Natural killer cell (primary cell): Measurements from ENCODE around the gene GALNT7. TPM values are rescaled to one million over a fixed set of nuclear protein-coding genes. Genes with fewer than 3 reads are reported as not detected.
A peak's percentile ranks its signal among the peaks of the same experiment; 100 is the strongest.

ENCODE experiments used
- ATAC-seq, 3 donors: fragments of 150-1000 bp in 2 of 3; fragments of 200-7000 bp in 1 of 3; cut with Tn5 transposase; 1 replicate in 1 of 3; 2 replicates in 2 of 3; pipeline ENCODE4 v1.10.0; 2021; ENCODE audit warnings: mild to moderate bottlenecking in 2 of 3, moderate library complexity in 2 of 3
- DNase-seq, 2 donors: peaks; one replicate each; pipeline versions ENCODE4 v3.0.0 to v3.0.0-alpha.2; 2013 to 2021; ENCODE audit warnings: mixed read lengths in 1 of 2
- H3K27ac ChIP-seq: one replicate; pipeline ENCODE4 v1.5.1; 2013; ENCODE audit warnings: mild to moderate bottlenecking, low read length
- H3K27me3 ChIP-seq: one replicate; pipeline ENCODE4 v1.6.1; 2013; ENCODE audit warnings: low read length; ENCODE audit not compliant: control insufficient read depth, insufficient read depth
- H3K36me3 ChIP-seq: one replicate; pipeline ENCODE4 v1.6.1; 2013; ENCODE audit warnings: low read length; ENCODE audit not compliant: control insufficient read depth, insufficient read depth
- H3K4me1 ChIP-seq: one replicate; pipeline ENCODE4 v1.6.1; 2013; ENCODE audit warnings: low read length; ENCODE audit not compliant: control insufficient read depth, insufficient read depth
- H3K4me3 ChIP-seq: one replicate; pipeline ENCODE4 v1.5.1; 2013; ENCODE audit warnings: low read length
- H3K9me3 ChIP-seq: one replicate; pipeline ENCODE4 v1.6.1; 2013; ENCODE audit warnings: low read length; ENCODE audit not compliant: control insufficient read depth, insufficient read depth
- H3K27ac Mint-ChIP-seq, 2 donors: one replicate each; pipeline ENCODE4 v1.8.0; 2022; ENCODE audit warnings: mild to moderate bottlenecking in 2 of 2, mixed read lengths in 2 of 2, moderate library complexity in 1 of 2
- H3K27me3 Mint-ChIP-seq, 2 donors: one replicate each; pipeline ENCODE4 v1.8.0; 2022; ENCODE audit warnings: low read depth in 2 of 2, mixed read lengths in 2 of 2
- H3K36me3 Mint-ChIP-seq: one replicate; pipeline ENCODE4 v1.8.0; 2022; ENCODE audit warnings: mixed read lengths
- H3K4me1 Mint-ChIP-seq, 2 donors: one replicate each; pipeline ENCODE4 v1.8.0; 2022; ENCODE audit warnings: mixed read lengths in 2 of 2
- H3K4me3 Mint-ChIP-seq: one replicate; pipeline ENCODE4 v1.8.0; 2022; ENCODE audit warnings: mild to moderate bottlenecking, moderate library complexity, mixed read lengths
- H3K9me3 Mint-ChIP-seq, 2 donors: one replicate each; pipeline ENCODE4 v1.8.0; 2022; ENCODE audit warnings: mixed read lengths in 2 of 2
- WGBS: methylation state at CpG from one replicate; pipeline ENCODE4 v1.1.7; 2013; ENCODE audit warnings: missing lambda C conversion rate; ENCODE audit not compliant: insufficient coverage; 5-methylcytosine and 5-hydroxymethylcytosine counted together
- intact Hi-C: fragments of 100-400 bp; cut with micrococcal nuclease; formaldehyde crosslinking; loops from one replicate; pipeline ENCODE4 v1.14.2; 2022
- total RNA-seq, 4 donors: library from RNA; stranded (reverse); fragments of 120-200 nt in 1 of 4; gene quantifications; one replicate each; pipeline versions ENCODE4 v1.2.3 to v1.2.4, GENCODE V29; 2013 to 2022
- TF ChIP-seq, protein P1 (sequence below): fragments of 200-600 bp; IDR thresholded peaks from one replicate; pipeline ENCODE4 v1.8.0; 2022; ENCODE audit warnings: antibody characterized with exemption

GALNT7 gene
- total RNA-seq, 3 donors from 2014 or later (not counting 1 experiment from before 2014, with no cell fraction given), result 10.9 to 20.8 (median 15.6) TPM

DNA sequence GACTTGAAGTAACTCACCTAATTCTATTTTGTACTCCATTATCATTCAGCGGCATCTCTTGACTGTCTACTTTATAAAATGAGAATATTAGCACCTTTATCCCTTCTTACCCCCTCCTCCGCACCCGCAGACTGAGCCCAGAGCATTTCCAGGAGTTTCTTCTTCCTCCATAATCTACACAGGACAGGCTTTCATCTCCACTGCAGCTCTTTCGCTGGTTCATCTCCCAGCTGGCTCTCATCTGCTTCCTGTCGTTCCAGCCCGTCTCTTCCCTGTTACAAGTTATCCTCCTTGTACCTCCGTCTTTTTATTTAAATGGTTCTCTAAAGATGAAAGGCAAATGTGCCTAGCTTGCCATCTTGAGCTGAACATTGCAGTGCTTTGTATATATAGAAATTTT lies 39.8 kb downstream of the GALNT7 start:
- Mint-ChIP-seq H3K4me1 (peaks cover 22 to 32% of the 10 kb centered on the region in 2 donors), H3K4me3 (no peak overlapping the region), H3K27ac (no peak overlapping the region), H3K36me3 (peaks cover 10% of the 10 kb centered on the region), H3K9me3 (peaks cover 2 to 6% of the 10 kb centered on the region in 2 donors), H3K27me3 (no peaks in the 10 kb centered on the region)
- DNase-seq (no peak), ATAC-seq (no peak)
- intact Hi-C loops, result no loop called here
- 97% methylated on average over 7 of the region's 7 CpGs for WGBS
- Histone ChIP-seq H3K4me1 (no peaks in the 10 kb centered on the region), H3K27me3 (no peaks in the 10 kb centered on the region), H3K36me3 (no peaks in the 10 kb centered on the region), H3K4me3 (no peak overlapping the region), H3K9me3 (no peaks in the 10 kb centered on the region), H3K27ac (no peak overlapping the region)
- TF ChIP-seq, protein P1, sequence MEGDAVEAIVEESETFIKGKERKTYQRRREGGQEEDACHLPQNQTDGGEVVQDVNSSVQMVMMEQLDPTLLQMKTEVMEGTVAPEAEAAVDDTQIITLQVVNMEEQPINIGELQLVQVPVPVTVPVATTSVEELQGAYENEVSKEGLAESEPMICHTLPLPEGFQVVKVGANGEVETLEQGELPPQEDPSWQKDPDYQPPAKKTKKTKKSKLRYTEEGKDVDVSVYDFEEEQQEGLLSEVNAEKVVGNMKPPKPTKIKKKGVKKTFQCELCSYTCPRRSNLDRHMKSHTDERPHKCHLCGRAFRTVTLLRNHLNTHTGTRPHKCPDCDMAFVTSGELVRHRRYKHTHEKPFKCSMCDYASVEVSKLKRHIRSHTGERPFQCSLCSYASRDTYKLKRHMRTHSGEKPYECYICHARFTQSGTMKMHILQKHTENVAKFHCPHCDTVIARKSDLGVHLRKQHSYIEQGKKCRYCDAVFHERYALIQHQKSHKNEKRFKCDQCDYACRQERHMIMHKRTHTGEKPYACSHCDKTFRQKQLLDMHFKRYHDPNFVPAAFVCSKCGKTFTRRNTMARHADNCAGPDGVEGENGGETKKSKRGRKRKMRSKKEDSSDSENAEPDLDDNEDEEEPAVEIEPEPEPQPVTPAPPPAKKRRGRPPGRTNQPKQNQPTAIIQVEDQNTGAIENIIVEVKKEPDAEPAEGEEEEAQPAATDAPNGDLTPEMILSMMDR, result no peak

DNA sequence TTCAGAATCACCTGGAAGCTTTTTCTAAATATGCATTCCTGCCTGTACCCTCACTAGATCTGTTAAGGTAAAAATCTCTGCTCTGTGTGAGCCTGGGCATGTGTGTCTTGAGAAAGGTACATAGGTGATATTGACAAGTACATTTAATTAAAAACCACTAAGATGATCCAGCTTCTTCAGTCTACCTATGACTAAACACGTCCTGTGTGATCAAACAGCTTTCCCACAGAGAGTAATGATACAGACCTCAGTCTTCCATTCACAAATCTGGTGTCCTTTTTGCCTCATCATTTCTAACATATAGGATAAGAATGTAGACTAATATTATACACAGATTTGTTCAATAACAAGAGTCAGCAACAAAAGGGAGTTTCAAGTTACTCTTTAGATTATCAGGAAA lies 42.6 kb downstream of the GALNT7 start:
- Histone ChIP-seq H3K27ac (no peak overlapping the region), H3K4me3 (no peak overlapping the region), H3K9me3 (no peaks in the 10 kb centered on the region), H3K36me3 (no peaks in the 10 kb centered on the region), H3K27me3 (no peaks in the 10 kb centered on the region), H3K4me1 (no peaks in the 10 kb centered on the region)
- Mint-ChIP-seq H3K4me3 (no peak overlapping the region), H3K36me3 (no peaks in the 10 kb centered on the region), H3K9me3 (no peaks in the 10 kb centered on the region), H3K4me1 (peaks cover 8 to 16% of the 10 kb centered on the region in 2 donors), H3K27ac (no peak overlapping the region), H3K27me3 (no peaks in the 10 kb centered on the region)
- DNase-seq, result no peak
- peak in 1 of 3 donors; percentile 3 for ATAC-seq
- 100% methylated on average over 1 of the region's 1 CpG for WGBS
- TF ChIP-seq, protein P1, result no peak
- intact Hi-C loops, result no loop called here

DNA sequence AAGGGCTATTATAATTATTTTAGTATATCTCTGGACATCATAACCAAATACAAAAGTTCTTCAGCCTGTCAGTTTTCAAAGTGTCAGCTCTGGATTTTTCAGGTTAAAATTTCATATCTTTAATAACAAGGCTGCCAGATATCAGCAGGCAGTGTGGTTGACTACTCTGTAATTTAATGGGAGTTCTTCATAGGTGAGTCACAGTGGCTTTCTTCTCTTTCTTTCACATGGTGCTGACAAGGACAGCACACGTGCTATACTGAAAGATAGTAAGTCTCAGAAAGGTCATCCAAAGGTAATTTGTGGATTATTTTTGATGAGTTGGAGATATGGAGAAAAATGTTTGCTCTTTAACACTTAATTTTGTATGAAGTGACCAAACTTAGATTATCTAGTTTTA lies 43.2 kb downstream of the GALNT7 start:
- 67% methylated on average over 1 of the region's 1 CpG for WGBS
- TF ChIP-seq, protein P1, result no peak

DNA sequence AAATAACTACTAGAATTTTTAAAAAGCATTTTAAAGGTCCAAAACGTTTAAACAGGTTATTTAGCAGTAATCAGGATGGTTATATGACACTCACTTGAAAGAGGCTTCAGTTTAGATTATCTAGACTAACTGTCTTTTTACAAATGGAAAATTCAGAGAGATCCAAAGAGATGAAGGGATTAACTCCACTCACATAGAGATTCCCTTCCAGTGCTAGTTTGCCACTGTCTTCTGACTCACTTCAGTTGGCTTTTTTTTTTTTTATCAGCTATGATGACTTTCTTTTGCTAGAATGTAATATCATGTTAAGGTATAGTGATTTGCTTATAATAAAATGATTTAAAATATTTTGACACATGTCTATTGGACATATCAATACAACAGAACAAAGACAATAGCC lies 43.8 kb downstream of the GALNT7 start:
- H3K36me3 Mint-ChIP-seq, result no peaks in the 10 kb centered on the region
- H3K9me3 ChIP-seq, result no peaks in the 10 kb centered on the region
- intact Hi-C loops, result no loop called here
- H3K4me1 ChIP-seq, result no peaks in the 10 kb centered on the region
- H3K27ac Mint-ChIP-seq, result no peak overlapping the region
- no peak overlapping the region for H3K27ac ChIP-seq
- H3K4me1 Mint-ChIP-seq, result peaks cover 0 to 14% of the 10 kb centered on the region in 2 donors
- ATAC-seq (no peak), DNase-seq (no peak)
- TF ChIP-seq, protein P1, result no peak
- no peak overlapping the region for H3K4me3 ChIP-seq
- no peak overlapping the region for H3K4me3 Mint-ChIP-seq
- H3K36me3 ChIP-seq, result no peaks in the 10 kb centered on the region
- H3K27me3 Mint-ChIP-seq, result no peaks in the 10 kb centered on the region
- no peaks in the 10 kb centered on the region for H3K9me3 Mint-ChIP-seq
- no peaks in the 10 kb centered on the region for H3K27me3 ChIP-seq
- WGBS, result no CpG with 5 or more reads among the region's 1 CpG

More for the DNA sequence above, 43.2 kb downstream of the GALNT7 start:
- DNase-seq (no peak), ATAC-seq (no peak)
- Mint-ChIP-seq H3K4me3 (no peak overlapping the region), H3K9me3 (no peaks in the 10 kb centered on the region), H3K36me3 (no peaks in the 10 kb centered on the region), H3K27me3 (no peaks in the 10 kb centered on the region), H3K27ac (no peak overlapping the region), H3K4me1 (peaks cover 2 to 14% of the 10 kb centered on the region in 2 donors)
- no peaks in the 10 kb centered on the region for H3K4me1 ChIP-seq
- H3K36me3 ChIP-seq, result no peaks in the 10 kb centered on the region
- no peak overlapping the region for H3K27ac ChIP-seq
- intact Hi-C loops, result no loop called here
- H3K9me3 ChIP-seq, result no peaks in the 10 kb centered on the region
- no peak overlapping the region for H3K4me3 ChIP-seq
- H3K27me3 ChIP-seq, result no peaks in the 10 kb centered on the region
